ENCODE results near the gene SSMEM1.
"Not testable (repeated sequence)": the region's sequence is repeated elsewhere in the genome, so short reads cannot be mapped to it uniquely, and the experiment has no call there.

The SSMEM1 gene

DNA sequence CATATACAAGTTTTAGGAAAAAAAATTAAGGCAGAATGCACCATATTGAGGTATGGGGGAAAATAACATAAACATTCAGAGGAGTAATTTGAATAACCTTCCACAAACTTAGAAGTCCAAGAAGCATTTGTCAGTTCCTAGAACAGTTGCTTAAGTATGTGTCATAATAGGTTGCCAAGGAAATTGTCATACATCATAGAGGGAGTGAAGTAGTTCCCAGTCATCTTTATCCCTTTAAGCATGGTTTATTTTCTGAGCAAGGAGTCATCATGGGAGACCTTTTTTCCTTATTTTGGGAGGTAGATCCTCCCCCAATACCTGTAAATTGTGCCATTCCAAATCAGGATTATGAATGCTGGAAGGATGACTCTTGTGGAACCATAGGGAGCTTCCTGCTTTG, at the start of gene SSMEM1:
TSS of gene SSMEM1 (plus strand) at position 219 of the 400 bp plus-strand sequence. CDS start at position 270, 51 bp downstream.
- no peak for DNase-seq

- DNase-seq = no peak
Measured at GRCh38 chr7:130160023-130160422, 47.6 kb upstream of the SSMEM1 start.

- DNase-seq = no peak
Measured at GRCh38 chr7:130160455-130160854, 47.2 kb upstream of the SSMEM1 start.

GRCh38 chr7:130162196-130162595, 45.5 kb upstream of the SSMEM1 start:
- no peak for DNase-seq

DNA sequence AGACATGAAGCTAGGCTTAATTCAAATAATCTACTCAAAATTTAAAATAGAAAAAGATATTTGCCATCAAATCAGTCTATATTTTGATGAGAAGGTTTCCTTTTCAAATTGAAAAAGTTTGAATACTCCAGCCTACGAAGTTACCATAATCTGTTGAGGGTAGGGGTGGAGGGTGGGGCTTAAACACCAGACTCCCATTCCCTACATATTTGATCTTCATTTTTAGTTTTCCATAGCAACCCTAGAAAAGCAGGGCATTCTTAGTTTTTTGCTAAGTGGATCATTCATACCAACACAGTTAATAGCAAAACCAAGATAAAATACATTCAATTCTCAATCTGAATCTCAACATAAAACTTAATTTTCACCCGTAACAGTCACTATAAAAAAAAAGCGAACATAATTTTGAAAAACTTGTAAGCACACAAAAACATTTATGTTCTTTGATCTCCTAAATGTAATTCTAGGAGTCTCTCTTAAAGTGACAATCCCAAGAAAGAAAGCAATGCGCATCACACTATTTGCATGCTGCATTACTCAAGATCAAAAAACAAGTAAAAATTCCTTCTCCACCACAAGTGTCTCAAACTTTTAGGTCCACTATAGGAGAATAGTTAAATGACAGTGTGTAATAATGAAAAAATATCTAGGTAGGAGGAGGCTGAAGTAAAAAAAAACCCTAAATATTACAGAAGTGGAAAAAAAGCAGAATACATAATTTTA, 33.3 kb upstream of the SSMEM1 start:
- DNase-seq = no peak

- DNase-seq = no peak
Measured at GRCh38 chr7:130178251-130178650, 29.4 kb upstream of the SSMEM1 start.

DNA sequence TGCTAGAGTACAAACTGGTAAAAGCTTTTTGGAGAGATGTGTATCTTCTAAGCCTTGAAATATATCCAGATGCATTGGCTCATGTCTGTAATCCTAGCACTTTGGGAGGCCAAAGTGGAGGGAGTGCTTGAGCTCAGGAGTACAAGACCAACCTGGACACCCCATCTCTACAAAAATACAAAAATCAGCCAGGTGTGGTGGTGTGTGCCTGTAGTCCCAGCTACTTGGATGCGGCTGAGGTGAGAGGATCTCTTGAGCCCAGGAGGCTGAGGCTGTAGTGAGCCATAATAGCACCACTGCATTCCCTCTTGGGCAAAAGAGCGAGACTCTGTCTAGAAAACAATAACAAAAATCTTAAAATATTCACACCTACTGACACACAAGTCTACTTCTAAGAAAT, 28.0 kb upstream of the SSMEM1 start:
- no peak for DNase-seq

DNA sequence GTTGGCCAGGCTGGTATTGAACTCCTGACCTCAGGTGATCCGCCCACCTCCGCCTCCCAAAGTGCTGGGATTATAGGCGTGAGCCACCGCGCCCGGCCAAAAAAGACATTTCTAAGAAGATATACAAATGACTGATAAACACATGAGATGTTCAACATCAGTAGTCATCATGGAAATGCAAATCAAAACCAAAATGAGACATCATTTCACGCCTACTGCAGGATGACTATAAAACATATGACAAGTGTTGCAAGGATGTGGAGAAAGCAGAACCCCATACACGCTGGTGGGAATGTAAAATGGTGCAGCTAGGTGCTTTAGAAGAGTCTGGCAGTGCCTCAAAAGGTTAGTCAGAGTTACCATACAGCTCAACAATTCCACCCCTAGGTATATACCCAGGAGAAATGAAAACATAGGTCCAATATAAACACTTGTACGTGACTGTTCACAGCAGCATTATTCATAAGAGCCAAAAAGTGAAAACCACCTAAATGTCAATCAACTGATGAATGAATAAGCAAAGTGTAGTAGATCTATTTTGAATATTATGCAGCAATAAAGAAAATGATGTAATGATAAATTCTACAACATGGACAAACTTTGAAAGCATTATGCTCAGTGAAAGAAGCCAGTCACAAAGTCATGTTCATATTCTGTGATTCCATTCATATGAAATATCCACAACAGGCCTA, 26.9 kb upstream of the SSMEM1 start:
- no peak for DNase-seq

DNA sequence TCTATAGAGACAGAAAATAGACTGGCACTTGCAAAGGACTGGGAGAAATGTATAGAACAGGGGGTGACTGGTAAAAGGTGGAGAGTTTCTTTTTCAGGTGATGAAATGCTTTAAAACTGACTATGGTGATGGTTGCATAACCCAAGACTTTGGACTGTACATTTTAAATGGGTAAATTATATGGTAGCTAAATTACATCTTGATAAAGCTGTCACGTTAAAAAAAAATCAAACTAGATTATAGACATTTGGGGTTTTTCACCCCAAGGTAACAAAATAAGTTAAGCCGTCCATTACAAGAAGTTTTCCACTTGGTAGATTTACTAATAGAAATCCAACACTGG, 26.4 kb upstream of the SSMEM1 start:
- no peak for DNase-seq

DNA sequence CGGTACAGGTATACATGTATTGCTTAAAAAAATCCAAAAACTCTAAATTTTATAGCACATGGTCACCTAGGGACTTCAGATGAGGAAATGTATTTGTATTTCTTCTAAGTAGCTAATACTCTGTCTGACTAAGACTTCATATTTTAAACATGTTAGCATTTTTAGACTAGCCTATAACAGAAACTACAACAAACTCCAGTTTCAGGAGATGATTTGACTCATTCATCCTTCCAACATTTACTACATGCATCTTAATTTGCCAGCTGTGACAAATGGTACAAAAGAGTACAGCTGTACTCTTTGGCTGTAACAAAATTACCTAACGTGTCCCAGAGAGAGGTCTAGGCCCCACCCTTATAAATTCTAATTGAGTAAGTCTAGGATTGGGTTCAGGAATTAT, 24.7 kb upstream of the SSMEM1 start:
- no peak for DNase-seq

DNA sequence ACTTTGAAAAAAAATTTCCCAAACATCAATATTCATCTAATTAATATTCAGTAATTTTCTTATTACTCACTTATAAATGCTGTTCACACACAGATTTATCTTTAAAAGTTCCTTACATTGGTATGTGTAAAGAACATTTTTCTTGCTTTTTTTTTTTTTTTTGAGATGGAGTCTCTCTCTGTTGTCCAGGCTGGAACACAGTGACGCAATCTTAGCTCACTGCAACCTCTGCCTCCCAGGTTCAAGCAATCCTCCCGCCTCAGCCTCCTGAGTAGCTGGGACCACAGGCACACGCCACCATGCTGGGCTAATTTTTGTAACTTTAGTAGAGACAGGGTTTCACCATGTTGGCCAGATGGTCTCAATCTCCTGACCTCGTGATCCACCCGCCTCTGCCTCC, 23.3 kb upstream of the SSMEM1 start:
- not testable (repeated sequence) for DNase-seq

DNA sequence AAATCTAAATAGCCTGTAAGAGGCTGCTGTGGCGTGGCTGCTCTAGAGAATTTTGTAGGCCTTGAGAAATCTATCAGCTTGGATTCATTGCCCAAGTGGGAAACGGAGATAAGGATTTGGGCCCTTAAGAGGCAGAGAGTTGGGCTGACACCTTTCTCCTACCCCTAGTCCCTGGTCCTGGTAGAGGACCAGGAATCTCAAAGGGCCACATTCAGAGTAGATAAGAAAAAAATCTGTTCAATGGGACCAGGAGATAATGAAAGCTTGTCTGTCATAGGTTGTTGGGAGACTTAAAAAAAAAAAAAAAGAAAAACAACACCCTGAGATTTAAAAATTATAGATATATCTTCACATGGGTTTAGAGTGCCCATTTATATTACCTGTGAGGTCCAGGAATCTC, 20.3 kb upstream of the SSMEM1 start:
- DNase-seq = no peak

GRCh38 chr7:130189343-130189742, 18.3 kb upstream of the SSMEM1 start:
- DNase-seq = no peak

- DNase-seq = no peak
Measured at GRCh38 chr7:130191791-130192190, 15.9 kb upstream of the SSMEM1 start.

- DNase-seq = no peak
Measured at GRCh38 chr7:130195396-130195795, 12.3 kb upstream of the SSMEM1 start.

DNA sequence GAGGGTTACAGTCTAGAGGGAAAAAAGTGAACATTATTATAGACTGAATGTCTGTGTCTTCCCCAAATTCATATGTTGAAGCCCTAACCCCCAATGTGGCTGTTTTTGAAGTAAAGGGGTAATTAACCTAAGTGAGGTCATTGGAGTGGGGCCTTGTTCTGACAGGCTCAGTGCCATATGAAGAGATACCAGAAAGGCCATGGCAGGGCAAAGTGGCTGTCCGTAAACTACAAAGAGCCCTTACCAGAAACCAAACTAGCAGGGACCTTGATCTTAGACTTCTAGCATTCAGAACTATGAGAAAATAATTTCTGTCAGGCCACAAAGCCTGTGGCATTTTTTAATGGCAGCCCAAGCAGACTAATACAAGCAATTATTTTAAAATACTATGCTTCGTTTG, 11.2 kb upstream of the SSMEM1 start:
- no peak for DNase-seq

DNA sequence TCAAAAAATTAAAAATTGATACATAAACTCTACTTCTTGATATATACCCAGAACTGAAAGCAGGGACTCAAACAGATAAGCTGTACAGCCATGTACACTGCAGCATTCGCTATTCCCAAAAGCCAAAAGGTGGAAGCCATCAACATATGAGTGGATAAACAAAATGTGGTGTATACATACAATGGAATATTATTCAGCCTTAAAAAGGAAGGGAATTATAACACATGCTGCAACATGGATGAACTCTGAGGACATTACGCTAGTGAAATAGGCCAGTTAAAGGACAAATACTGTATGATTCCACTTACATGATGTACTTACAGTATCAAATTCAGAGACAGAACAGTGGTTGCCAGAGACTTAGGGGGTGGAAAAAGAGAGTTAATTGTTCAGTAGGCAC, 10.6 kb upstream of the SSMEM1 start:
- no peak for DNase-seq

- no peak for DNase-seq
Measured at GRCh38 chr7:130201796-130202195, 5.9 kb upstream of the SSMEM1 start.

DNA sequence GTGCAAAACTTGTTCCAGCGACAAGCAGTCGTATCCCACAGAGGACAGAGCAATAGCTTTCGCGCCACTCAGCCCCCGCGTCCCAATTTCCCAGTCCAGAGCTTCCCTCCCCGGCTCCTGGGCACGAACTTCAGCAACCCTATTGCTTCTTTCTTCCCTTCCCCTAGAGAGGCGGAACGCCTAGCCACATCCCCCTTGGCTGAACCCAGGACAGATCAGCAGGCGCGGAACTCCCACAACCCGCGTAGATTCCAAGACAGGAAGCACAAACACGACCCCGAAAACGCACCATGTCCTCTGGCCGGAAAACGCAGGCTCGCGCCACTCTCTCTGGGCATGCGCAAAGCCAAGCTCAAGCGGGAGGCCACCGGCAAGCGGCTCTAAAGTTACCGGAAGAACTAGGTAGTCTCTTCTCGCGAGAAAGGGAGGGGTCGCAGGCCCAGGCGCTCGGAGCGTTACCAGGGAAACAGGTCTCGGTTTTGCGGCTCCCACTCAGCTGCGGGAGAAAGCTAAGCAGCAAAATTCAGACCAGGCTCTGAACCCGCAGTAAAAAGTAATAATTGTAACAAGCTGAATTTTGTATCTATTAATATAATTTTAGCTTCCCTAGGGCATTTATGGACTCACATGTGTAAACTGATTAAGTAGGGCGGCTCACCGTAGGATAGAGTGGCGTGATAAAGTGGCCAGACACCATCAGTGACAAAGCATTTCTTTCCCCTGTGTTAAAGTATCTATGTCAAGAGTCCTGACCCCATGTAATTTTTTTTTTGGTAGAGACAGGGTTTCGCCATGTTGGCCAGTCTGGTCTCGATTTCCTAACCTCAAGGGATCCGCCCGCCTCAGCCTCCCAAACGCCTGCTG, 2.3 kb upstream of the SSMEM1 start, which contains the start of gene TMEM209:
TSS of gene TMEM209 (minus strand) at position 323 of the 864 bp plus-strand sequence. CDS start at position 292, 31 bp downstream.
- DNase-seq = peak; percentile 90

- DNase-seq = no peak
Measured at GRCh38 chr7:130207033-130207432, 627 bp upstream of the SSMEM1 start.

DNA sequence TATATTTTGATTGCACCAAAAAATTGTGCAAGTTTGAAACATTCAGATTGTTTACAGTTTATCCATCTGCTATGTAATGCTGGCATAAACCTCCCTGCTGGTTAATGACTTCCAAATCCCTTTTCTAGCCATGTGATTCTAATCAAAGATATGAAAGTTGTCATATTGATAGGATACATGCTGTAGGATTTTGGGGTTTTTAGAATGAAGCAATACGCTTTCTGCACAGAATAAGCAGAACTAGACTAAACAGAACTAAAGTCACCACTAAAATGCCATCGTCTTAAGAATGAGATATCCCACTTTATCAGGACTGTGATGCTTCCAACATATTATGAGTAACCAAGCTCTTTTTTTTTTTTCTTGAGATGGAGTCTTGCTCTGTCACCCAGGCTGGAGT, 856 bp downstream of the SSMEM1 start:
- no peak for DNase-seq

DNA sequence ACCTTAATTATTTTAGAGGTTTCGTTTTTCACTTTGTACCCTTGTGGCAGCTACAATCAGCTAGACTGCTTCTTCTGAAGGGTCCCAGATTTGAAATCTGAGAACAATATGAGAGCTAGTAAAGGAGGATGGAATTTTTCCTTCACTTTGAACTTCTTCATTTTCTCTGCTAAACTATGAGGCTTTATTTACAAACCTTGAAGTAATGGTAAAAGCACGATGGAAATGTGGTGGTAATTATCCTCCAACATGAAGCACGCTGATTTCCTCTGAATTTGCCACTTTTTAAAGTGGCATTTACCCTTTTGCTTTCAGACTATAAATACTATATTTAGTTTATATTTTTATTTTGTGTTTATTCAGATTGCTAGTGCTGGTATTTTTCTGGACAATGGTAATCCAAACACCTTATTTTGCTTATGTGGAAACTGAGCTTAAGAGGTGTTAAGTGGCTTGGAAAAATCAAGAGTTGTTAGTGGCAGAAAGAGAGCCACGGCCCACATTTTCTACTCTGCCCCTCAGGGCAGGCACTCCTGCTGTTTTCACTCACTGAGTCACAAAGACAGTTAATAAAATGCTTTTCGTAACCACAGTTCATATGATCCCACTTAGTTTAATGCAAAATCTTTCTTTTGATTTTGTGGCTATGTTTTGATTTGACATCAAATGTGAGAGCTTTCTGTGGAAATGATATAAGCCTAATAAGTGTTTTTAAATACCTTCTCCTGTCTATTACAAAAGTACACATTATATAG, 2.7 kb downstream of the SSMEM1 start:
- no peak for DNase-seq

- DNase-seq = no peak
Measured at GRCh38 chr7:130213828-130214227, 6.2 kb downstream of the SSMEM1 start.

All from activated T-cell treated with anti-CD3 and anti-CD28 coated beads for 4 hours (primary cell).